WTC11 (cell line): Measurements from ENCODE around the gene GJB3. TPM values are rescaled to one million over a fixed set of nuclear protein-coding genes. Genes with fewer than 3 reads are reported as not detected.
"Not testable (repeated sequence)": the region's sequence is repeated elsewhere in the genome, so short reads cannot be mapped to it uniquely, and the experiment has no call there.

Experiments
- ATAC-seq: fragments of 200-7000 bp; cut with Tn5 transposase; 2 replicates; pipeline ENCODE4 v1.10.0; 2021; ENCODE audit warnings: mild to moderate bottlenecking, moderate library complexity
- Bru-seq: library from RNA; stranded (reverse); fragments of 400-500 nt; gene quantifications from one replicate; lab custom pipeline; 2021; lab: Mats Ljungman, UMichigan
- CTCF ChIA-PET: fragments of 300-600 bp; sonication (Branson Sonifier 250); formaldehyde crosslinking; loops from one replicate; lab custom pipeline; 2021; ENCODE audit warnings: antibody characterized with exemption; lab: Charles Lee
- POLR2A ChIA-PET: fragments of 350-600 bp; sonication (Branson Sonifier 250); formaldehyde crosslinking; loops from one replicate; lab custom pipeline; 2021; ENCODE audit warnings: antibody characterized with exemption; lab: Charles Lee
- DNase-seq: peaks from one replicate; pipeline ENCODE4 v3.0.0; 2021; ENCODE audit warnings: low spot score
- H3K27ac Mint-ChIP-seq: 2 replicates; pipeline ENCODE4 v1.8.0; 2021; ENCODE audit warnings: mixed read lengths
- H3K27me3 Mint-ChIP-seq: 2 replicates; pipeline ENCODE4 v1.8.0; 2021; ENCODE audit warnings: low read depth, mild to moderate bottlenecking, moderate library complexity, mixed read lengths
- H3K36me3 Mint-ChIP-seq: 2 replicates; pipeline ENCODE4 v1.8.0; 2021; ENCODE audit warnings: mixed read lengths
- H3K4me1 Mint-ChIP-seq: 2 replicates; pipeline ENCODE4 v1.8.0; 2022; ENCODE audit warnings: mixed read lengths
- H3K4me3 Mint-ChIP-seq: 2 replicates; pipeline ENCODE4 v1.8.0; 2021; ENCODE audit warnings: mild to moderate bottlenecking, moderate library complexity, mixed read lengths
- H3K9me3 Mint-ChIP-seq: 2 replicates; pipeline ENCODE4 v1.8.0; 2021; ENCODE audit warnings: mixed read lengths
- ATF3 ChIP-seq: sonication (generic); formaldehyde crosslinking; conservative IDR thresholded peaks from 2 replicates; pipeline ENCODE4 v1.8.1; 2022; ENCODE audit warnings: mild to moderate bottlenecking, missing genetic modification reagents
- E2F5 ChIP-seq: sonication (generic); formaldehyde crosslinking; IDR thresholded peaks from 2 replicates; pipeline ENCODE4 v1.8.1; 2022; ENCODE audit warnings: mild to moderate bottlenecking, moderate library complexity, missing genetic modification reagents
- EMX1 ChIP-seq: fragments of 250-450 bp; sonication (Bioruptor Pico); IDR thresholded peaks from 2 replicates; pipeline ENCODE4 v1.8.0; 2021; ENCODE audit warnings: mild to moderate bottlenecking
- FOXP4 ChIP-seq: sonication (generic); formaldehyde crosslinking; IDR thresholded peaks from 2 replicates; pipeline ENCODE4 v1.8.0; 2022; ENCODE audit warnings: mild to moderate bottlenecking, missing genetic modification reagents
- GTF2I ChIP-seq: fragments of 250-450 bp; sonication (Bioruptor Pico); conservative IDR thresholded peaks from 2 replicates; pipeline ENCODE4 v1.4.0; 2021; ENCODE audit warnings: mild to moderate bottlenecking
- HMGXB4 ChIP-seq: sonication (generic); formaldehyde crosslinking; IDR thresholded peaks from 2 replicates; pipeline ENCODE4 v1.8.1; 2023; ENCODE audit warnings: mild to moderate bottlenecking, moderate library complexity, missing genetic modification reagents
- MAX ChIP-seq: sonication (generic); formaldehyde crosslinking; IDR thresholded peaks from 2 replicates; pipeline ENCODE4 v1.8.0; 2022; ENCODE audit warnings: mild to moderate bottlenecking, missing genetic modification reagents
- SP1 ChIP-seq: sonication (generic); formaldehyde crosslinking; conservative IDR thresholded peaks from 2 replicates; pipeline ENCODE4 v1.8.1; 2022; ENCODE audit warnings: missing genetic modification reagents
- TCF7 ChIP-seq: sonication (generic); formaldehyde crosslinking; IDR thresholded peaks from 2 replicates; pipeline ENCODE4 v1.8.0; 2022; ENCODE audit warnings: mild to moderate bottlenecking, low read depth, missing genetic modification reagents, moderate library complexity
- ZNF232 ChIP-seq: sonication (generic); formaldehyde crosslinking; IDR thresholded peaks from 2 replicates; pipeline ENCODE4 v1.8.0; 2022; ENCODE audit warnings: mild to moderate bottlenecking, missing genetic modification reagents
- ZNF263 ChIP-seq: sonication (generic); formaldehyde crosslinking; IDR thresholded peaks from 2 replicates; pipeline ENCODE4 v1.8.1; 2022; ENCODE audit warnings: low read depth, mild to moderate bottlenecking, moderate library complexity, missing genetic modification reagents
- ZNF281 ChIP-seq: sonication (generic); formaldehyde crosslinking; IDR thresholded peaks from 2 replicates; pipeline ENCODE4 v1.8.0; 2023; ENCODE audit warnings: mild to moderate bottlenecking, missing genetic modification reagents
- ZNF317 ChIP-seq: sonication (generic); formaldehyde crosslinking; IDR thresholded peaks from 2 replicates; pipeline ENCODE4 v1.8.1; 2023; ENCODE audit warnings: low read depth, mild to moderate bottlenecking, moderate library complexity, missing genetic modification reagents, borderline replicate concordance
- ZNF425 ChIP-seq: fragments of 250-450 bp; sonication (Bioruptor Pico); conservative IDR thresholded peaks from 2 replicates; pipeline ENCODE4 v1.9.0; 2021; ENCODE audit warnings: mild to moderate bottlenecking
- long read RNA-seq, 3 experiments: library from RNA in 1 of 3; library from capped mRNA in 1 of 3; library from polyadenylated mRNA in 1 of 3; unstranded in 2 of 3; stranded (forward) in 1 of 3; transcript quantifications; one replicate each; pipeline ENCODE4 v2.0.0, GENCODE V29; 2021
- total RNA-seq: library from RNA; stranded (reverse); gene quantifications from 3 replicates; pipeline ENCODE4 v1.2.3, GENCODE V29; 2021

GJB3 gene
- total RNA-seq: 0.34 to 0.48 TPM (median 0.46 TPM) in 3 replicates
- percentile 17 among the genes with signal in this experiment for Bru-seq, nascent RNA
- long read RNA-seq, experiment 1, partial matches to known transcripts: 0 of 1 reads
- long read RNA-seq, experiment 1, other reads (novel, unspliced or antisense): 0 of 1 reads
- long read RNA-seq, experiment 2: 0 reads
- long read RNA-seq, experiment 3: 0 reads

GRCh38 chr1:34781071-34781843, at the start of gene GJB3:
GJB3 (plus strand) TSS chr1:34781214; CDS start chr1:34784763, 3,549 bp downstream.
- POLR2A ChIA-PET: no interaction called here
- Mint-ChIP-seq H3K4me3 (peak within 1 kb of the TSS; percentile 68), H3K9me3 (no peaks in the 10 kb centered on the region), H3K27ac (no peak within 1 kb of the TSS), H3K36me3 (no peaks in the 10 kb centered on the region), H3K27me3 (peaks cover 57% of the 10 kb centered on the region), H3K4me1 (peaks cover 7% of the 10 kb centered on the region; the same call in 1 of the 2 replicates)
- peak; percentile 58 for ATAC-seq
- CTCF ChIA-PET: interaction anchor here (0.8 to 2.6 kb wide), 7 partner anchors 22 to 85 kb away, joined by 3 to 24 read pairs (median 5); partner anchors contain the start of genes GJB4, GJB5 and SMIM12
- DNase-seq: peak; percentile 61
- TF ChIP-seq ZNF281 (CRISPR knock-in tag): no peak
- TF ChIP-seq ZNF425 (CRISPR knock-in tag): no peak
- no peak for TF ChIP-seq TCF7
- TF ChIP-seq ZNF263: no peak
- TF ChIP-seq ZNF317: peak; percentile 23; the same call in 1 of the 2 replicates
- TF ChIP-seq E2F5 (CRISPR knock-in tag): 0 out of 2 replicates have a peak, but pooled peaks have one; percentile 24
- TF ChIP-seq HMGXB4: peak; percentile 91
- 0 out of 2 replicates have a peak, but pooled peaks have one; percentile 47 for TF ChIP-seq FOXP4
- TF ChIP-seq ZNF232: no peak
- peak; percentile 67 for TF ChIP-seq MAX (CRISPR knock-in tag)
- no peak for TF ChIP-seq ATF3 (CRISPR knock-in tag)
- TF ChIP-seq GTF2I (CRISPR knock-in tag): no peak
- peak; percentile 41; the same call in 1 of the 2 replicates for TF ChIP-seq SP1 (CRISPR knock-in tag)
- TF ChIP-seq EMX1 (CRISPR knock-in tag): no peak

GRCh38 chr1:34732831-34733230, 48.2 kb upstream of the GJB3 start:
- DNase-seq, ATAC-seq, H3K36me3 Mint-ChIP-seq, POLR2A ChIA-PET, H3K9me3 Mint-ChIP-seq, H3K27me3 Mint-ChIP-seq, H3K4me1 Mint-ChIP-seq, H3K4me3 Mint-ChIP-seq, H3K27ac Mint-ChIP-seq: not testable (repeated sequence)
- CTCF ChIA-PET: interaction anchor here (1.3 kb wide), 1 partner anchor 10 kb away, joined by 6 read pairs; no protein-coding TSS in a partner anchor
